GM18502 (cell line): ENCODE results near the gene MAGEA4.

Experiments used
- ATAC-seq: cut with Tn5 transposase; IDR thresholded peaks from one replicate; pipeline ENCODE4 v1.9.1; 2021; ENCODE audit warnings: mild to moderate bottlenecking; ENCODE audit not compliant: unreplicated experiment, poor library complexity

Gene MAGEA4

DNA sequence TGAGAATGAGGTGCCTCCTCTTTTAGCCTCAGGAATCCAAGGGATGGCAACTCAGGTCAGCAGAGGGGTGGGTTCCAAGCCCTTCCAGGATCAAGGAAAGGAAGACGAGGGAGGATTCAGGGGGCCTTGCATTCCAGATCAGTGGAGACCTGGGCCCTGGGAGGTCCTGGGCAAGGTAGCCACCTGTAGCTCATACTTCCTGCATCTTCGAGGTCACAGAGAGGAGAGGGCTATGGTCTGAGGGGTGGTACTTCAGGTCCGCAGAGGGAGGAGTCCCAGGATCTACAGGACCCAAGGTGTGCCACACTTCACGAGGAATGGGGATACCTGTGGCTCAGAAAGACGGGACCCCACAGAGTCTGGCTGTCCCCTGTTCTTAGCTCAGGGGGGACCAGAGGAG is 9.2 kb downstream of the MAGEA4 start:
- ATAC-seq = no peak

- no peak for ATAC-seq
Measured at GRCh38 chrX:151922692-151923091, 10.0 kb downstream of the MAGEA4 start.

- ATAC-seq = no peak
Measured at GRCh38 chrX:151923648-151924047, 11.0 kb downstream of the MAGEA4 start.

DNA sequence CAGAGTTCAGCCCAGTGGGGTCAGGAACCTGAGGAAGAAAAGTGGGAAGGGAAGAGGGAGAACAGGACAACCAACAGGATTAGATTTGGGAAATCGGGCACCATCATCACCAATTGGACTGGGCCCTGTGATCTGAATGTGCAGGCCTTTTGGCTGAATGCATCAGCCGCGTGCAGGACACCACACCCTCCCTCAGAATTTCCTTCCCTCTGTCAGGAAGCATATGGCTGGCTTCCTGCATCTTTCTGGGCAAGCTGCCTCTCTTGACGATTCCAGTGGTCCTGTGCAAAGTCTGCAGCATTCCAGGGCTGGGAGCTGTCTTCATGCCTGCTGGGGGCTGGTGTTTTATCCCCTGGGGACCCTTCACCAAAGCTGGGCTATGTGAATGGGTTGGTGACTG is 16.4 kb downstream of the MAGEA4 start:
- no peak for ATAC-seq

DNA sequence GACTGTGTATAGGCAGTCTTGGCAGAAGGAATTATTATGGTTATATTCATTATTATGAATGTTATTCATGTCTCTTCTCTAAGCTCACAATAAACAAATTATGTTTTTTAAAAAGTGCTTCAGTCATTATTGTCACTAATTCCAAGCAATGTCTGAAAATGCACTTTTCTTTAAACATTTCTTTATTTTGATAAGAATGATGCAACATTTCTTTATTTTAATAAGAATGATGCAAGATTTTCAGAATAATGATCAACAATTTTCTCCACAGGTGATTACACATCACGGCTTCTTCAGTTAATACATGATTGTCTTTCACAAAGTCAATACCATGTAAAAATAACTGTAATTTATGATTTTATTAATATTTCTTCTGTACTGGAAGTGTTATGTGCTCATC is 22.7 kb downstream of the MAGEA4 start:
- ATAC-seq = no peak

DNA sequence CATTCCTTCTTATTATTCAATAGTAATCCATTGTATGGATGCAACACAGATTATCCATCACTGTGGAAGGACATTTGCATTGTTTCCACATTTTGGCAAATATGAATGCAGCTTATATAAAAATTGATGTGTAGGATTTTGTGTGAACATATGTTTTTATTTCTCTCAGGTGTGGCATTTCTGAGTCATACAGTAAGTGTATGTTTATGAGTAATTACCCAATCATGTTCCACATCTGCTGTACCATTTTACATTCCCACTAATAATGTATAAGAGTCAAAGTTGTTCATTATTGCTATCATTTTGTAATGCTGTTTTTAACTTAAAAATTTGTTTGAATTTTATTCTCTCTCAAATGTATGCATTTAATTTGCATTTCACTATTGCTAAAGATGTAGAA is 25.5 kb downstream of the MAGEA4 start:
- no peak for ATAC-seq

- ATAC-seq = no peak
Measured at GRCh38 chrX:151954730-151955129, 42.0 kb downstream of the MAGEA4 start.

- no peak for ATAC-seq
Measured at GRCh38 chrX:151958101-151958500, 45.4 kb downstream of the MAGEA4 start.

- no peak for ATAC-seq
Measured at GRCh38 chrX:151962034-151962433, 49.3 kb downstream of the MAGEA4 start.

DNA sequence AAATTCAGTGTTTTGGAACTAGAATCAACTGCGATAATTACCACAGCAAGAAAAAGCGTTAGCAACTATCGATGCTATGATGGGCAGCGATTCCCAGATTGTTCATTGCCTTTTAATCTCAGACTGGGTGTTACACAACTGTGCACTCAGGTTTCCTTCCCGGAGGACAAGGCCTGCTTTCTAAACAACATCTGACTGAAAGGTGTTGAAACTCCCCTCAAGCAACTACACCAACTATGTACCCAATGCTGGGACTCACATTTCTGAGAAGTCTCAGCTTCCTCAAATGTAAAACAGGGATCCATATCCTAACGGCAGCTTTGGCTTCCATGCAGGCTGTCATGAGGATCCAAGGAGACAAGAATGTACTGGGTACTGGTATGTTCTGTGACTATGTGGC is 53.5 kb downstream of the MAGEA4 start:
- no peak for ATAC-seq

DNA sequence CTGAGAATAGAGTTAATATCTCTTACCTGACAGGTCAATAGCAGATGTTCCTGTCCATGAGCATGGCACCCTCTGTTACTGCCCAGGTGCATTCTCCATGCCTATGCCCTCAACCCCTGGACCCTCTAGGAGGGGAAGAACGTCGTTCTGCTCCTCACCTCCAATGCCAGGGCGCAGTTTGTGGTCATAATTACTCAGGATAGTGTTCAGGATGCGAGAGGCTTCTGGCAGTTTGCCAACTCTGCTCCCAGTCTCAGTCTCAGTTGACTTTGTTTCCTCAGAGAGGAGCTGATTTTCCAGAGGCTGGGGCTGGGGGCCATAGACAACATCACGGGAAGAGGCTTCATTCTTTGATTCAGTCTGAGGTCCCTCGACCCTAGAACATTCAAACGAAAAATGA is 57.3 kb downstream of the MAGEA4 start:
- no peak for ATAC-seq

- no peak for ATAC-seq
Measured at GRCh38 chrX:151970661-151971060, 58.0 kb downstream of the MAGEA4 start.

- no peak for ATAC-seq
Measured at GRCh38 chrX:151973060-151973661, 60.5 kb downstream of the MAGEA4 start.

DNA sequence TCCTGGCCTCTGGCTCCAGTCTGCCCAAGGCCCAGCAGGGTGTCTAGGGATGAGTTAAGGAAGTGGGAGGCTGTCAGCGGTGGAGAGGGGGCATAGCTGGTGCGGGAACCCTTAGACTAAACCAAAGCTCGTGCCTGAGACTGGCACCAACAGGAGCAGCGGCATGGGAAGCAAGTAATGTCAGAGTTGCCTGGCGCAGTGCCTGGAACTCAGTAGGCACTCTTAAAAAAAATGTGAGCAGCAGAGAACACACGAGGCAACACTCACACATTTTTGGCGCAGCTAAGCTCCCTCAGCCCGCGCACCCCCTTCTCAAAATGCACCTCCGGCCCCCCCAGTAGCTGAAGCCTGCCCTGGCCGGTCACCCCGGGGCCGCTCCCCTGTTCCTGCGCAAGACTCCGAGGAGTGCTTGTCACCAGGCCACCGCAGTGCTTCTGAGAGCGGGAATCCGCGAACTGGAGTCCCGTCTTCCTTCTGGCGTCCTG is 61.2 kb downstream of the MAGEA4 start:
- no peak for ATAC-seq
